Ammon's horn (tissue), 1 donor: Measurements from ENCODE around the gene CFI.
A peak's percentile ranks its signal among the peaks of the same experiment; 100 is the strongest.

Experiments used
- DNase-seq: peaks from one replicate; pipeline ENCODE4 v3.0.0-alpha.2; 2016; ENCODE audit warnings: low spot score

The CFI gene

DNA sequence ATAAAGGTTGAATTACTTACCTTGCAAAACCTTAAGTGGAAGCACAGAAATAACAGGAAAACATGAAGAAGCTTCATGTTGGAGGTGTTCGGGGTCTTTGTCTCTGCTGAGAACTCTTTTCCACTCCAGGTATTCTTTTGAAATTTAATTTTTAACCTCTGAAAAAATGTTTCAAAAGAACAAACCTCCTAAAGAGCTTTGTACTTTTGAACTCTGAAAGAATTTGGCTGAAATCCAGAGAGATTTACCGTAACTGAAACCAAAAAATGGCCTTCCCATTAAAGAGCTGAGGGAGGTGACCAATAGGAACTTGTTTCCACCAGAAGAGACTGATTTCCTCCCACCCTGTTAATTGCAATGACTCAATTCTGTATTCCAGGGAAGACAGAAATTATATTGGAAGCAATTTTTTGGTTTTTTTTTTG lies at the start of gene CFI:
Gene CFI (minus strand): TSS at position 105 of the 425 bp plus-strand sequence. CDS start 28 bp downstream, at position 77.
- no peak for DNase-seq

DNA sequence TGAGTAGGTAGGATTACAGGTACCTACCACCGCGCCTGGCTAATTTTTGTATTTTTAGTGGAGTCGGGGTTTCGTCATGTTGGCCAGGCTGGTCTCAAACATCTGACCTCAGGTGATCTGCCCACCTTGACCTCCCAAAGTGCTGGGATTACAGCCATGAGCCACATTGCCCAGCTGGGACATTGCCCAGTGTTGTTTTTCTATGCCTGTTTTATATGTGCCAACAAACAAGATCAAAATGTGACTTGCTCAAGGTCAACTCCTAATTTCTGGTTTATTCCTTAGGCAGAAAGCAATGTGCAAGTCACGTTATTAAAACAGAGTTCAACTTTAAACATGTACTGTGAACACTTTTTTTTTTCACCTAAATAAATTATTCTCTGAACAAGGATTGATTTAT lies 48.8 kb upstream of the CFI start:
- no peak for DNase-seq

DNA sequence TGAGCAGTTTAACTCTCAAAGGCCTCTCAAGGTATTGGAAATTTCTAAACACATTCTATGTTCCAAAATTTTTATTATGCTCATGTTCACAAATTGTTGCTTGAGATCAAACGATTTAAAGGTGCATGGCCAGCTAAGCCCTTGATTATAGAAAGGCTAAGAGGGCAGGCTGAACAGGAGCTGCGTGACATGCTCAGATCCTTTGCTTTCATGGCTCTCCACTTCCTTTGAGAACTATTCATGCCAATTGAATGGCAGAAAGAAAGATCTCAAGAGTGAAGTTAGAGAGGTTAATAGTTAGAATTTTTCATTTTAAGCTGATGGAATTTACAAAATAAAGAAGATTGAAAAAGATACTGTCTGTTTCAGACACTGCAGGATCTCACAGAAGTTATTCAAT lies 46.7 kb upstream of the CFI start:
- no peak for DNase-seq

DNA sequence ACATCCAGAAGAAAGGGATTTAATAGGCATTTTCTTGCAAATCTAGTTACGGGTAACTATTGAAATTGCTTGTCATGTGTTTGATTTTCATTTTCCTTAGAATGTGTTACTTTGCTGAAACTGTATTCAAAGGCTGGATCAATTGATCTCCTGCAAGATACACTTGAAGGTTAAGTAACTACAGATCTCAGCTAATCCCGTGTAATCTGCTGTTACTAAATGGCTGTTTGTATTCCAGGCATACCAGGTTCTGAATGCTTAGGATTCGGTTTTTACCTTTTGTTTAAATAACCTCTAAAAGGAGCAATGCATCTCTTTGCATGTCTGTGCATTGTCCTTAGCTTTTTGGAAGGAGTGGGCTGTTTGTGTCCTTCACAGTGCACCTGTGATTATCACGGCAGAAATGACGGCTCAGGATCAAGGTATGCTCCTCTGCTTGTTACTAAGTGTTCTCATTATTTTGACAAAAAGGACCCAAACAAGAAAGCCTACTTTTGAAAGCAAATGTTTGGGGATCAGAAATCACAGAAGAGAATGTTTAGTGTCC lies 46.2 kb upstream of the CFI start, which contains the start of gene LRIT3:
Gene LRIT3 (plus strand): TSS at position 212 of the 547 bp plus-strand sequence. CDS start 95 bp downstream, at position 307.
- DNase-seq, result no peak

DNA sequence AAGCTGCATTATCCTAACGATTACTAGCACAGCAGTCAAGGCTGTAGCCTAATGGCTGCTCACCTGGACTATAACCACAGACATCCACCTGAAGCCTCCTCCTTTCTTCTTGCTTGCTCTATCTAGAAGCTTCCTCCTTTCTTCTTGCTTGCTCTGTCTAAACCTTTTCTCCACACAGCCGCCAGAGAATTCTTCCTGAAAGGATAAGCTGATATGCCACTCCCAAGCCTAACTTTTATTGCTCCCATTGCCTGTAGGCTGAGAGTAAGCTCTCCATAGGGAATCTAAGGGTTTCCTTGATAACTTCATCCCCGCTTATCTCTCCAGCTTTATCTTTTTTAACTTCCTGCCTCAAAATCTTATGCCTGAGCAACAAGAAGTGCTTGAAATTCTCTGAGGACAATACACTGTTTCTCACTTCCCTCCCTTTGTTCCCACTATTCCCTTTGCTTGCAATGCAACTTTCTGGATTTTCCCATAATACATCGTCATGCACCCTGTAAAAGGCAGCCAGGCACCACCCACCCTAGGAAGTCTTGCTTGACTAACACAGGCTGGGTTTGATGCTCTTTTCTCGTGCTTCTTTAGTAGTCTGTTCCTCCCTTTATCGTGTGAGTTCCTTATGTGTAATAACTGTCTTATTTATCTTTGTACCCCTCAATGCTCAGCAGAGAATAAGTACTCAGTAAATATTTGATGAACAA lies 44.7 kb upstream of the CFI start:
- DNase-seq, result no peak

DNA sequence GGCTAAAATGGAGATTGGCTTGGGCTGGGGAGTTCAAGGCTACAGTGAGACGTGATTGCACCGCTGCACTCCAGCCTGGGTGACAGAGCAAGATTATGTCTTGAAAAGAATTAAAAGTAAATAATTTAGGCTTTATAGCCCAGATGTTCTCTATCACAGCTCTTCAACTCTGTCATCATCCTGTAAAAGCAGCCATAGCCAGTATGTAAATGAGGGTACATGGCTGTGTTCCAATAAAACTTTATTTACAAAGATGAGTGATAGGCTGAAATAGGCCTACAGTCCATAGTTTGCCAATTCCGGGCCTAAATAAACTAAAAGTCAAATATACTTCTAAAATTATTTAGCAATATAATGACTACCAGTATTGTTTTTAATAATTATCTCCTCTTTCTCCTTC lies 35.2 kb upstream of the CFI start:
- DNase-seq, result no peak

DNA sequence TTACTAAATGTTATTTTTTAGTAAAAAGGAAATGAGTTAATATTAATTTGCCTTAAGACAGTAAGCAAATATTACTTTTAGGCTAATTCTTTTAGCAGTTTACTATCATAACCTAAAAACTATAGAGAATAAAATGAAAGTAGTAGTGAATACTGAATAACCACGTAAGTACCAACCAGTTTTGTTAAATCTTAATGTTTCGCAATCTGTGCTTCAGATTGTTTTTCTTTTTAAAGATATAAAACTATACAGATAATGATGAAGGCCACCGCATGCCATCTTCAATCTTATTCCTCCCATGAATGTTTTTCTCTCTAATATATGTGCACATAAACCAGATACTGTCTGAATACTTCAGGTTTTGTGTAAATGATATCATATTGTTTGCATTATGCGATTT lies 32.0 kb upstream of the CFI start:
- DNase-seq, result no peak

DNA sequence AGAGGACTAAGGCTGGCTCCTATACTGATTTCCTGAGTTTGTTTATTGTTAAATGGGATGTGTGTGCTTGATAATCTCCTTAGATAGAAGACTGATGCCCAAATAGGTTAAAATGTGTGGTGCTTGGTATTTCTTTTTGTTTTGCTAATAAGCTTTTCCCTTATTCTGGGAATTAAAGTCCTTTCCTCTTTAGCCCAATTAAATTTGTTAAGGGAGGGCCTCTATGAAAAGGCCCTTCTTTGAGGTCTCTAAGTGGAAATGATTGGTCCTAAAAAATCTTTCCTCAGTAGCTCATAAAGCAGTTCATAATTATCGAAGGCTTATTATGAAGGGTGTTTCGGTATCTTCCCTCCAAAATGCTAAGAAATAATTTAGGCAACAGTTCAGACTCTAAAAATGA lies 25.9 kb upstream of the CFI start, which contains the start of gene RRH:
Gene RRH (plus strand): TSS at position 301 of the 400 bp plus-strand sequence. CDS start 56 bp downstream, at position 357.
- DNase-seq, result no peak

DNA sequence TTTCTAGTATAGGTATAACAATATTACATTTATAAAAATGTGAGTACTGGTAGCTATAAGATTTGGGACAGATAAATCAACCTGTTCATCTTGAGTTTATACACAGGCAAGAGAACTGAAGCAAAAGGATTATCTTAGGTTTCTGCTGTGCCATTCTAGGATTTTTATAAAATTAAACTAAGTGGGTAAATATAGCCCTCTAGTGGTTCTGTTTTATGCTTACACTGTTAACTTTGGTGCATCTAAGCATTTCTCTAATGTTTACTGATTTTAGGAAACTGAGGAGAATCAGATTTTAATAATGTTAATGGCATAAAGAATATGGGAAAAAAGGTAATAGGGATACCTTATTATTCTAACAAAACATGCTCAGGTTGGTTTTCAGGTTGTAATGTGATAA lies 24.9 kb upstream of the CFI start:
- DNase-seq, result no peak

DNA sequence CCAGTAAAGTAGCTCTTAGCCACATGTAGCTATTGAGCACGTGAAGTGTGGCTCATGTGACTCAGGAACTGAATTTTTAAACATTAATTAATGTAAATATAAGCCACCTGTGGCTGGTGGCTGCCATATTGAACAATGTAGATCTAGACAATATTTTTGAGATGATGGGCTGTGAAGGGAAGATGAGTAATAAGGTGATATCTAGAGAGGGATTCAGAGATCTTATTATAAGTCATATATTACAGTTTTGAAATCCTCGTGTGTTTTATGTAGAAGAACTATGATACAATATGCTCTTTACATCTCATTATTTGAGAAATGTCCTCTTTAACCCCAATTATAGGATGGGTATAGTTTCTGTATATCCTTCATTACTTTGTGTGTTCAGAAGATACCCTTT lies 19.4 kb upstream of the CFI start:
- DNase-seq, result no peak

DNA sequence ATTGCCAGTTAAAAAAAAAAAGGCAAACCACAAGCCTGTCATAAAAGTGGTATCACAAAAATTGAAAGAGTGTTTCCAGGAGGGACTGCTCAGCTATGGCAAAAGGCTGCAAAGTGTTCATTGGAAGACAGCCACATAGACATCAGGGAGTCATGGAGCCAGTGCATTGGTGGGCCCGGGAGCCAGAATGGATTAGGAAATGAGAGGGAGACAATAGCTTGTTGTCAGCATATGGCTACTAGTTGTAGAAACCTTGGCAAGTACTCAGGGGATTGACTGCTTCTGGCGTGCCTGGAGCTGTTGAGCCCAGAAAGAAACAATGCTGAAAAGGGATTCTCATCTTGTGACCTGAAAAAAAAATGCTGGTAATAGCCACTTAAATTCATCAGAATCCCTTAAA lies 18.8 kb upstream of the CFI start:
- peak; percentile 73 for DNase-seq

DNA sequence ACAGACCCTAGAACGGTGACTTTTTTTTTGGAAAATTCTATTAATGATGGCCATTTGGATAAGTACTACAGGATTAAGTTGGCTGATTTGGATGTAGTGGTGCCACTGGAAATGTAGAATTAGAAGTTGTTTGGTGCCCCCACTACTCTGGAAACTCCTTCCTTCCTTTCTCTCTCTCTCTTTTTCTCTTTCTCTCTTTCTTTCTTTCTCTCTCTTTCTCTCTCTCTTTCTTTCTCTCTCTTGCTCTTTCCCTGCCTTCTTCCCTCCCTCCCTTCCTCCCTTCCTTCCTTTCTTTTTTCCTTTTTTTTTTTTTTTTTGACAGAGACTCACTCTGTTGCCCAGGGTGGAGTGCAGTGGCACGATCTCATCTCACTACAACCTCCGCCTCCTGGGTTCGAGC lies 16.5 kb upstream of the CFI start:
- DNase-seq, result no peak

DNA sequence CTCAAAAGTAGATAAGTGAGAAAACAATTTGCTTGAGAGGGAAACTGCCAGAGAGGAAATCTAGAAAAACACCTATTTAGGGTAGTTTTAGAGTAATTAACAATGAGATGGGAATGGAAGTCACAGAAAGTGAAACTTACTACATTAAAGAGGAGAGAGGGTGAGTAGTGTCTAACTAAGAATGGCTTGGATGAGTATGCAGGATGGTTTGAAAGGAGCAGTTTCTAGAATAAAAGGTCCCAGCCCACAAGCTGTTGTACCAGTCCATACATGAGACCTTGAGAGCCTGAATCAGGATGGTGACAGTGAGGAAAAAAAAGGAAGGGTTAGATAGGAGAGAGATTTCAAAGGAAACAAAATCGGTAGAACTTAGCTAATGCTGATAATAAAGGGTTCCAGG lies 15.1 kb upstream of the CFI start:
- DNase-seq, result no peak

DNA sequence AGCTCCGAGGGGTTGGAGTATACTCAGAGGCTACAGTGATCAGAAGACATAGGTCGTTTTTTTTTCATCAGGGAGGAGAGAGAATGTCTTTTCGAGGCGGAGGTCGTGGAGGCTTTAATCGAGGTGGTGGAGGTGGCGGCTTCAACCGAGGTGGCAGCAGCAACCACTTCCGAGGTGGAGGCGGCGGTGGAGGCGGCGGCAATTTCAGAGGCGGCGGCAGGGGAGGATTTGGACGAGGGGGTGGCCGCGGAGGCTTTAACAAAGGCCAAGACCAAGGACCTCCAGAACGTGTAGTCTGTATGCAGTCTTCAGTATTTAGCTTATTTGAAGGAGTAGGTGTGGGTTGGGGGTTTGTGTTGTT lies 14.3 kb upstream of the CFI start:
- DNase-seq, result no peak

DNA sequence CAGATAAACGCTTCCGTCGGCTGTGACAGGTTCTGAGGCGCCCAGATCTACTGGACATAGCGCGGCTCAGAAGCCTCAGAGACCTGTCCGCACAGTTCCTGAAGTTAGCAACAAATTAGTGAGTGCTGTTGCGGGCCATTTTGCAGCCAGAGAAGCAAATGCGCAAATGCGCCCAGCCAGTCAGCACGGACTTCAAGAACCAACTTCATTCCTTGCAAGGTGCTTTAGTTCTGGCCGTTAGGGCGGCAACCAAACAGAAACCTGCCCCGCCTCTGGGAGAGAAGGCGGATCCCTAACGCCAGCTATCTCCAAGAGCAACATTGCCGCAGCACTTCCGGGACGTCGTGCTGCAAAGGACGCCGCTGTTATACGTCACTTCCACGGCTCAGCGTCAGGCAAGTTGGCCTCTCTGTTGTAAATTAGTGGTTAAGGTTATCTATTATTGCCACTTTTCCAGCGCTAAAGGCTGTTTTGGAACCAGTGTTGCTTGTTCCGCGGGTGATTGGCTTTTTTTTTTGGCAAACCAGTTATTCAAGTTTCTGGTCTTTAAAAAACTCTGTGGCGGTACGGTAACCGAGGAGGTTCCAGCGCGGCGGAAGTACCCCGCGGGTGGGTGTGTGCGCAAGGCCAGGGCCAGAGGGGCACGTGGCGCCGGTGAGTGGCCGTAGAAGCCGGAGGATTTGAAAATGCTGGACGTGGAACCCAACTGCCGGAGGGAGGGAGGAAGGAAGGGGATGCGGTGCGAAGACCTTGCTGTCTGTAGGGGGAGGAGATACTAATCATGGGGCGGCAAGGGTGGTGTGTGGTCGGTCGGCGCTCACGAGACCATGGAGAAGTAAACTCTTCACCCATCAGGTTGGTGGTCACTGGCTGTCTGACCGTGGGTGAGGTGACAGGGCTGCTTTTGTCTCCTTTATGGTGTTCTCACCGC lies 13.6 kb upstream of the CFI start, which contains the start of gene GAR1:
Gene GAR1 (plus strand): TSS at position 612 of the 931 bp plus-strand sequence. CDS start 403 bp downstream, outside the sequence.
- peak; percentile 97 for DNase-seq

DNA sequence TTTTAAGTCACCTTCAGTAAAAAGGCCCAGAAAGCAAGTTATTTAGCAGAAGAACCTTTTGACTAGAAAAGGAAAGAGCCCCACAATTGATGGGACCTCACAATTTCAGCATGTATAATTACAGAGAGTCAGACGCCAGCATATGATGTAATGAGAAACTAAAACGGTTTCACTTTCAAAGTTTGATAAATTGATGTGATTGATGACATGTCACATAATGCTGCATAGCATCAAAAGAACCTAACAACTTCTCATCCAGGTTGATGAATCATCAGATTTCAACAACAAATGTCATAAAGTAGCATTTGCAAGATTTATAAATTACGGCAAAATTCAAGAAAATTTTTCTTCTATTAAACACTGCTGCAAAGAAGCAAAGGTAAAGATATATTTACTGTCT lies 9.9 kb upstream of the CFI start:
- DNase-seq, result no peak

DNA sequence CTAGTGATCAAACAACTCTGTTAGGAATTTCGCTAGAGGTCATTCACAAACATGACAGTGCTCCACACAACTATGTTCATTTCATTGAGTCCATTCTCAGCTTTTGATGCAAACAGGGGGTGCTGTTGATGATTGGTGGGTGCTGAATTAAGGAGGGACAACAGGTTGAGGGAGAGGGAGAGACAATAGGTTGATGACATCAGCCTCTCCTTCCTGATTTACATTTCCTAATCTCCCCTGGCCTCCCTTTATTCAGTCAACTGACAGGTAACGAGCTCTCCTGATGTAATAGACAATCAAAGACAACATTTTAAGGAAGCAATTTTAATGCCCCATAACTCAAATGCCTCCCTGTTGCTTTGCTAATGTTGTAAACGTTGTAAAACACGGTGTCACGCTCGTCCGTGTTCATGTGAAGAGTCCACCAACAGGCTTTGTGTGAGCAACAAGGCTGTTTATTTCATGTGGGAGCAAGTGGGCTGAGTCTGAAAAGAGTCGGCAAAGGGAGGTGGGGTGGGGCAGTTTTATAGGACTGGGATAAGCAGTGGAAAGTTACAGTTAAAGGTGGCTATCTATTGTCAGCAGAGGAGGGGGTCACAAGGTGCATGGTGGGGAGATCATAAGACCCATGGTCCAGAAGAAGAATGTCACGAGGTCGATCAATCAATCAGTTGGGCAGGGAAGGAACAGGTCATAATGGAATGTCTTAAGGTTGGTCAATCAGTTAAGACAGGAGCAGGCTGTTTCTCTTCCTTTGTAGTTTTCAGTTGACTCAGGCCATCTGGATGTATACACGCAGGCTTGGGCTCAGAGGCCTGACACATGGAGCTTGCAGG lies 9.0 kb upstream of the CFI start:
- no peak for DNase-seq

DNA sequence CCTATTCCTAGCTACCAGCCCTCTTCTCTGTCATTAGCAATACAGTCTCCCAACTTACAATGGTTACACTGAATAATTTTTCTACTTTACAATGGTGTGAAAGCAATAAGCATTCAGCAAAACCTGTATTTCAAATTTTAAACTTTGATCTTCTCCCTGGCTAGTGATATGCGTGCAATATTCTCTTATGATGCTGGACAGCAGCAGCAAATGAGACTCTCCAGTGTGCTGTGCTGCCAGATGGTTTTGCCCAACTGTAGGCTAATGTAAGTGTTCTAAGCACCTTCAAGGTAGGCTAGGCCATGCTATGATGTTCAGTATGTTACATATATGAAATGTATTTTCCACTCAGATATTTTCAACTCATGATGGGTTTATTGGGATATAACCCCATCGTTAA lies 7.9 kb upstream of the CFI start:
- DNase-seq, result no peak

DNA sequence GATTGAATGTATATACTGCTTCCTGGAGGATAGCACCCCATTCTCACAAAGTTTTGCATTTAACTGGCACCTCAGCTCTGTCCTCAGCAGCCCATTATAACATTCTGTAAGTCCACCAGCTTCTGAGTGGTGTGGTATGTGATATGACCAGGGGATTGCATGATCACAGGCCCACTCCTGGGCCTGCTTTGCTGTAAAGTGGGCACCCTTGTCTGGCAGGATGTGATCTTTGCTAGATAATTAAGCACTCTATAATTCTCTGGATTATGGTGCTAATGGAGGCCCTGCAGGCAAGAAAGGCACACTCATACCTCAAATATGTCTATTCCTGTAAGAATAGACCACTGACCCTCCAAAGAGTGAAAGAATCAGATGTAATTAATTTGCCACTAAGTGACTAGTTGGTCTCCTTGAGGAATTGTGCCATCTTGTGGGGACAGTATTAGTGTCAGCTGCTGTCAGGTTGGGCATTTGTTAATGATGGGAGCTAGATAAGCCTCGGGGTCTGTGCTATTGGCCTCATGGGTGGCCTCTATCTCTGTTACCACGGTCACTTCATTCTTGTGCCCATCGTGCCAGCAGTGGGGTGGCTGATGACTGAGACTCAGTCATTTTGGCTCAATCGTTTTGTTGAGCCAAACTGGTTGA lies 2.2 kb upstream of the CFI start:
- DNase-seq, result peak; percentile 62

DNA sequence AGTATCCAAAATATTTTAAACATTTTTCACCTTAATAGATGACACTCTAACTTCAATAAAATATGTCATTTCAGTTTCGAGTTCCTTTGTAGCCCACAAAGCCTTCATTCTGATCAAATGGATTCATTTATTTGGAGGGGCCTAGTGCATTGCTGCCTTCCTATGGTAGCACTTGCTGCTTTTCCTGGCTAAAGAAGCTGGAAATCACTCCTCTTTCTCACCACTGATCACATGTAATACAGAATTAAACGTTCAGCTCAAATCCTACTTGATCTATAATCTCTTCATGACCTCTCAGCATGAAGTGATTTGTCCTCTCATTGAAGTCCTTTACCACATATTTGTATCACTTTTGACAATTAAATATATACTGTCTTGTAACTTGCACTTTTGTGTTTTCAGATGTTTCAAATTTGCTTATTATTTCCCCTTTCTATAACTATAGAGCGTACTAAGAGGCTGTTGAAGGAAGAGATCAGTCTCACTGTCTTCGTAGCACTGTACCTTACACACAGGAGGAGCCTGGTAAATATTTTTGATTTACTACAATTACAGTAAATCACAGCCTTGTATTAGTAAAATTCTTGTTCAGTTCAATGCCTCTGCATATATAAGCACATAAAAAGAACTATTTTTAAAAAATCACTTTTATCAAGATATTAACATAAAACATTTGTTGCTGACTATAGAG lies 555 bp downstream of the CFI start:
- DNase-seq, result no peak

DNA sequence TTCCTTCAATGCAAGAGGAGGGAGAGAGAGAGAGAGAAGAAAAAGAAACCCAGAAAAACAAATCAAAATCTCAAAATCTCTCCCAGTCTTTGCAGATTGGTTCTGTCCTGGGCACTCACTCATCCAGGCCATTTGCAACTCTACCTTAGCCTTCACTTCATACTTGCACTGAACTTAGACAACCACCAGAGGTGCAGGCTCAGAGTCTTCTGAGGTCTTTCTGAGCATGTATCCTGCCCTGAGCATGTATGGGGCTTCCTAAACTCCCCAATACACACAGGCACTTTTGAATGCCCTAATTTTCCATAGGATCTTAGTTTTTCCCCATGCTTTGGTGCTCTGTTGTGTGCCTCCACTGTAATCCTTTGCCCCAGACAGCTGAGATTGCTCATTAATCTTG lies 2.9 kb downstream of the CFI start:
- DNase-seq, result no peak
